Mesenchymal stem cell (in vitro differentiated cells and primary cell): Measurements from ENCODE around the gene SLC36A3.

Experiments
- DNase-seq: peaks from one replicate; pipeline ENCODE4 v3.0.0-alpha.2; 2013
- H2AFZ ChIP-seq: one replicate; pipeline ENCODE4 v1.6.1; 2013; ENCODE audit warnings: low read depth, mild to moderate bottlenecking, control low read depth, inconsistent platforms, low read length, moderate library complexity
- H2AK5ac ChIP-seq: 2 replicates; pipeline ENCODE4 v1.6.1; 2013; ENCODE audit warnings: low read length, moderate library complexity, mild to moderate bottlenecking, inconsistent platforms; ENCODE audit not compliant: severe bottlenecking
- H2BK120ac ChIP-seq: one replicate; pipeline ENCODE4 v1.6.1; 2013; ENCODE audit warnings: low read depth, mild to moderate bottlenecking, inconsistent platforms, low read length, moderate library complexity
- H2BK12ac ChIP-seq, 2 experiments: one replicate each; pipeline ENCODE4 v1.6.1; 2013; ENCODE audit warnings: inconsistent platforms in 2 of 2, low read length in 2 of 2, mild to moderate bottlenecking in 2 of 2, moderate library complexity in 2 of 2, control low read depth in 1 of 2
- H2BK15ac ChIP-seq: one replicate; pipeline ENCODE4 v1.6.1; 2013; ENCODE audit warnings: mild to moderate bottlenecking, low read depth, inconsistent platforms; ENCODE audit not compliant: poor library complexity, severe bottlenecking
- H2BK5ac ChIP-seq: 2 replicates; pipeline ENCODE4 v1.6.1; 2013; ENCODE audit warnings: low read depth, mild to moderate bottlenecking, low read length, control low read depth, inconsistent platforms; ENCODE audit not compliant: poor library complexity, severe bottlenecking
- H3K14ac ChIP-seq, 2 experiments: one replicate each; pipeline ENCODE4 v1.6.1; 2013; ENCODE audit warnings: inconsistent platforms in 2 of 2, low read length in 2 of 2, control low read depth in 1 of 2, mild to moderate bottlenecking in 1 of 2, moderate library complexity in 1 of 2
- H3K18ac ChIP-seq, 2 experiments: one replicate each; pipeline ENCODE4 v1.6.1; 2013; ENCODE audit warnings: inconsistent platforms in 2 of 2, low read length in 2 of 2, control low read depth in 1 of 2, low read depth in 1 of 2, mild to moderate bottlenecking in 1 of 2
- H3K23ac ChIP-seq, 2 experiments: one replicate each; pipeline ENCODE4 v1.6.1; 2013; ENCODE audit warnings: inconsistent platforms in 2 of 2, low read length in 2 of 2, mild to moderate bottlenecking in 2 of 2, moderate library complexity in 2 of 2, control low read depth in 1 of 2
- H3K27ac ChIP-seq: 2 replicates; pipeline ENCODE4 v1.5.1; 2013; ENCODE audit warnings: mild to moderate bottlenecking, moderate library complexity, low read length, control low read depth, inconsistent platforms; ENCODE audit not compliant: poor library complexity, severe bottlenecking
- H3K27me3 ChIP-seq, 2 experiments: 2 replicates each; pipeline versions ENCODE4 v1.6.1 to v1.7.0; 2013; ENCODE audit warnings: low read length in 2 of 2, mild to moderate bottlenecking in 2 of 2, moderate library complexity in 2 of 2, control low read depth in 1 of 2, inconsistent platforms in 1 of 2; ENCODE audit not compliant: control insufficient read depth in 1 of 2, insufficient read depth in 1 of 2
- H3K36me3 ChIP-seq, 2 experiments: 2 replicates each; pipeline versions ENCODE4 v1.6.1 to v1.7.0; 2013; ENCODE audit warnings: low read length in 2 of 2, control low read depth in 1 of 2, inconsistent platforms in 1 of 2, low read depth in 1 of 2, mild to moderate bottlenecking in 1 of 2; ENCODE audit not compliant: insufficient read depth in 2 of 2, control insufficient read depth in 1 of 2
- H3K4ac ChIP-seq, 2 experiments: one replicate each; pipeline ENCODE4 v1.6.1; 2013; ENCODE audit warnings: inconsistent platforms in 2 of 2, low read length in 2 of 2, mild to moderate bottlenecking in 2 of 2, moderate library complexity in 2 of 2, control low read depth in 1 of 2, low read depth in 1 of 2
- H3K4me1 ChIP-seq: 2 replicates; pipeline ENCODE4 v1.6.1; 2013; ENCODE audit warnings: low read depth, low read length, control low read depth; ENCODE audit not compliant: control insufficient read depth, insufficient read depth
- H3K4me2 ChIP-seq: 2 replicates; pipeline ENCODE4 v1.6.1; 2013; ENCODE audit warnings: low read length, mild to moderate bottlenecking, inconsistent platforms; ENCODE audit not compliant: poor library complexity, severe bottlenecking
- H3K4me3 ChIP-seq, 2 experiments: 2 replicates each; pipeline versions ENCODE4 v1.5.1 to v1.7.0; 2013; ENCODE audit warnings: low read length in 2 of 2, mild to moderate bottlenecking in 2 of 2, control low read depth in 1 of 2, low read depth in 1 of 2; ENCODE audit not compliant: insufficient read depth in 1 of 2
- H3K79me1 ChIP-seq: replicated peaks from 2 replicates; pipeline ENCODE4 v1.6.1; 2013; ENCODE audit warnings: mild to moderate bottlenecking, control low read depth, low read length, inconsistent platforms; ENCODE audit not compliant: poor library complexity, severe bottlenecking
- H3K9ac ChIP-seq: 2 replicates; pipeline ENCODE4 v1.7.0; 2013; ENCODE audit warnings: mild to moderate bottlenecking, low read length, moderate library complexity
- H3K9me3 ChIP-seq: 2 replicates; pipeline ENCODE4 v1.7.0; 2013; ENCODE audit warnings: mild to moderate bottlenecking, low read length; ENCODE audit not compliant: control insufficient read depth
- H4K8ac ChIP-seq: one replicate; pipeline ENCODE4 v1.6.1; 2013; ENCODE audit warnings: inconsistent platforms, mild to moderate bottlenecking, low read length, moderate library complexity
- H4K91ac ChIP-seq: one replicate; pipeline ENCODE4 v1.6.1; 2013; ENCODE audit warnings: mild to moderate bottlenecking, low read length, inconsistent platforms
- WGBS: methylation state at CpG from one replicate; pipeline ENCODE4 v1.1.7; 2013; ENCODE audit warnings: mixed read lengths; 5-methylcytosine and 5-hydroxymethylcytosine counted together

The SLC36A3 gene

DNA sequence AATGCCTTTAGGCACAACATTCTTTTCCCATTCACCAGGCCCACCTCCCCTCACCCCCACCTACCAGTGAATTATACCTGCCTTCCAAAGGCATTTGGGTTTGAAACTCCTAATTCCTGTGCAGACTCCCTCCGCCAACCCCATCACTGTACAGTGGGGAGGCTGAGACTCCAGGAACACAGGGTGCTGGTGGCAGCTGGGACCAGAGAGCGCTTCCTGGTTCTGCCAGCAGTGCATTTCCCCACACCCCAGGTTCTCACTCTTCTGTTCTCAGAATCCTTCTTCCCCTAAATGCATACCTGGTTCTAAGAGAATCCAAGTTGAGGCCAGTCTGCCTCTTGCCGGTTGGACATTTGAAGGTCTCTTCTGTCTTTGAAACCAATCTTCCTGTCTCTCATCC, 22.7 kb upstream of the SLC36A3 start:
- no peak overlapping the region for H3K9ac ChIP-seq
- no peak overlapping the region for H2BK12ac ChIP-seq
- H2BK120ac ChIP-seq = no peak overlapping the region
- no peak overlapping the region for H3K23ac ChIP-seq
- H3K79me1 ChIP-seq = no peaks in the 10 kb centered on the region
- H4K91ac ChIP-seq = no peak overlapping the region
- no peak overlapping the region for H2AK5ac ChIP-seq
- H2BK5ac ChIP-seq = no peak overlapping the region
- no peak overlapping the region for H4K8ac ChIP-seq
- H3K4me1 ChIP-seq = no peaks in the 10 kb centered on the region
- no peak overlapping the region for H3K14ac ChIP-seq
- no peak overlapping the region for H3K4ac ChIP-seq
- peaks cover 6 to 18% of the 10 kb centered on the region in 2 experiments for H3K27me3 ChIP-seq
- 92% methylated on average over 3 of the region's 3 CpGs for WGBS
- no peak overlapping the region for H2BK15ac ChIP-seq
- H2AFZ ChIP-seq = no peak overlapping the region
- no peaks in the 10 kb centered on the region for H3K36me3 ChIP-seq
- no peak overlapping the region for H3K18ac ChIP-seq
- H3K9me3 ChIP-seq = no peaks in the 10 kb centered on the region
- no peak overlapping the region for H3K4me3 ChIP-seq
- no peak overlapping the region for H3K27ac ChIP-seq
- DNase-seq = no peak
- no peak overlapping the region for H3K4me2 ChIP-seq

DNA sequence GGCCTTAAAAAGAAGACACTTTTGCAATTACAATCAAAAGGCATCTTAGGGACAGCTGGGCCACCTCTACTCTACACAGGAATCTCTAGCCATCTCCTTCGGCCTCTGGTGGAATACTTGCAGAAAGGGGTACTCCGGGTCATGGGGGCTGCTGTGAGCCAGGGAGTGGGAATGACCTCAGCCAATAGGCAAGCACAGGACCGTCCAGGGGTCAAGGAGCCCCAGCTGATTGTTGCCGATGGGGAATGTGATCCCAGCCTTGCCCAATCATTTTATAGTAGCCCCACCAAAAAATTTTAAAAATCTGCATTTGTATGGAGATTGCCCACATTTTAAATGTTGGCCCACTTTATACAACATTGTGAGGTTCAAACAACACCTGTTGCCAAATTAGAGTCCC, 16.9 kb upstream of the SLC36A3 start:
- Histone ChIP-seq H3K36me3 (no peaks in the 10 kb centered on the region), H4K8ac (no peak overlapping the region), H2BK15ac (no peak overlapping the region), H2AFZ (no peak overlapping the region), H3K4me3 (no peak overlapping the region), H3K27me3 (peaks cover 0 to 5% of the 10 kb centered on the region in 2 experiments), H3K4me1 (peaks cover 1% of the 10 kb centered on the region), H3K9ac (no peak overlapping the region), H3K4ac (no peak overlapping the region), H2BK12ac (no peak overlapping the region), H3K23ac (no peak overlapping the region), H3K4me2 (no peak overlapping the region), H2BK120ac (no peak overlapping the region), H3K9me3 (no peaks in the 10 kb centered on the region), H2BK5ac (no peak overlapping the region), H3K18ac (no peak overlapping the region), H3K27ac (no peak overlapping the region), H3K79me1 (no peaks in the 10 kb centered on the region), H4K91ac (no peak overlapping the region), H2AK5ac (no peak overlapping the region), H3K14ac (no peak overlapping the region)
- DNase-seq = no peak
- 82% methylated on average over 4 of the region's 4 CpGs for WGBS

DNA sequence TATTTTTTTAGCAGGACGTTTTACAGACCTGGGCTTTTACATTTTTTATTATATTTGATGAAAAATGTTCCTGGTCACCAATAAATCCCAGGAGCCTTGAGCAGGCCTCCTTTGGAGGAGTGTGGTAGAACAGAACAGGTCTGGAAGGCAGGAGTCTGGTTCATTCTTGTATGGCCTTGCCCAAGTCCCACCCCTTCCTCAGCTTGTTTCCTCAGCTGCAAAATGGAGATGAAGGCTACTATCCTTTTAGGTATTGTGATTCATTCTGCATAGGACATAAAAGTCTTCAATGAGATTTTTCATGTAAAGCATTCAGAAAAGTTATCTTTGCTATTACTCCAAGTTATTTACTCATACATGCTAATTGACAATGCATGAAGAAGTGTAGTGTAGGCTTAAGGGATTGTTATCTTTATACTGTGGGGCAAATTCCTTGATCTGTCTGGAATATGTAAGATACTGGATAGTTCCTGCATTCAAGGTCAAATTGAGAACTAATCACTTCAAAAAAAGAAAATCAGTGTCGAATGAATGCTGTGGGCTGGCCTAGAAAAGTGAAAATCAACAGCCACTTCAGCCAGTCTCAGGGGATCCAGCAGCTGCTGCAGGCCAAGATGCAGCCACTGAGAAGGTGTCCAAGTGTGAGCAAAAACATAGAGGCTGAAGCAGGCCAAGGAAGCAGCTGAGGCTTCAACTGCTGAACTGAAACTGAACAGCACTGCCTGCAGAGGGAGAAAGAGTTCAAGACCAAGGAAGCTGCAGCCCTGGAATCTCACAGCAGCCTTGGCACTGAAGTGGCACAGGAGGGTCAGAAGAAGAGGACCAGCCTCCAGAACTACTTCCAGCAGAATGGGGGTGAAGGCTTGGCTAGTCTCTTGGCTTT, 15.5 kb upstream of the SLC36A3 start:
- WGBS = 33% methylated on average over 1 of the region's 2 CpGs
- Histone ChIP-seq H3K18ac (no peak overlapping the region), H3K36me3 (no peaks in the 10 kb centered on the region), H4K8ac (no peak overlapping the region), H2AFZ (no peak overlapping the region), H3K4me2 (no peak overlapping the region), H2BK5ac (no peak overlapping the region), H3K4ac (no peak overlapping the region), H3K14ac (no peak overlapping the region), H4K91ac (no peak overlapping the region), H3K4me1 (peaks cover 1% of the 10 kb centered on the region), H3K23ac (no peak overlapping the region), H2BK120ac (no peak overlapping the region), H3K27me3 (peaks cover 5% of the 10 kb centered on the region in 2 experiments), H3K79me1 (no peaks in the 10 kb centered on the region), H2BK12ac (no peak overlapping the region), H2BK15ac (no peak overlapping the region), H3K9me3 (no peaks in the 10 kb centered on the region), H3K9ac (no peak overlapping the region), H2AK5ac (no peak overlapping the region), H3K4me3 (no peak overlapping the region), H3K27ac (no peak overlapping the region)
- DNase-seq = peak; percentile 17

DNA sequence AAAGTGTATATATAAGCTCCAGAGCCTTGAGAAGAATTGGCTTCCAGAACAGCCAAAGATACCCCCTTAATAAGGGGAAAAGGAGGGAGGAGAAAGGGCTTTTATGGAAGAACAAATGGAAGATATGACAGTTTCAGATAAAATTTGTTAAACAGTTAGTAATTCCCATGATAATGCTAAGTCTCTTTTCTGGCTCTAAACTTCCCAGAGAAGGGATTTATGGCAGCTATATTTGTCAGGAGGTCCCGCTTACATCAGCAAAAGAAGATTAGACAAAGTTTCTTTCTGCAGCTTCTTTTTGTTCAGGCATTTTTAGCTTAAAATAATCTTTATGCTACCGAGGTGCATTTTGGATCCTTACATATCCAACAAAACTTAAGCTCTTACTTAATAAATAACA, 14.3 kb upstream of the SLC36A3 start:
- Histone ChIP-seq H3K36me3 (no peaks in the 10 kb centered on the region), H2BK15ac (no peak overlapping the region), H4K8ac (no peak overlapping the region), H3K79me1 (no peaks in the 10 kb centered on the region), H2BK5ac (no peak overlapping the region), H3K9me3 (no peaks in the 10 kb centered on the region), H3K4me1 (peaks cover 1% of the 10 kb centered on the region), H2BK120ac (no peak overlapping the region), H3K9ac (no peak overlapping the region), H3K4me3 (no peak overlapping the region), H3K18ac (no peak overlapping the region), H2AFZ (no peak overlapping the region), H2AK5ac (no peak overlapping the region), H4K91ac (no peak overlapping the region), H2BK12ac (no peak overlapping the region), H3K14ac (no peak overlapping the region), H3K27me3 (peaks cover 5 to 7% of the 10 kb centered on the region in 2 experiments), H3K23ac (no peak overlapping the region), H3K4me2 (no peak overlapping the region), H3K4ac (no peak overlapping the region), H3K27ac (no peak overlapping the region)
- WGBS = 42% methylated on average over 2 of the region's 2 CpGs
- no peak for DNase-seq
